HG02571 (cell line): ENCODE results near the gene IL12RB1.

Source experiments
- ATAC-seq: cut with Tn5 transposase; IDR thresholded peaks from one replicate; pipeline ENCODE4 v1.9.1; 2021; ENCODE audit warnings: mild to moderate bottlenecking, moderate library complexity; ENCODE audit not compliant: unreplicated experiment

Gene IL12RB1

DNA sequence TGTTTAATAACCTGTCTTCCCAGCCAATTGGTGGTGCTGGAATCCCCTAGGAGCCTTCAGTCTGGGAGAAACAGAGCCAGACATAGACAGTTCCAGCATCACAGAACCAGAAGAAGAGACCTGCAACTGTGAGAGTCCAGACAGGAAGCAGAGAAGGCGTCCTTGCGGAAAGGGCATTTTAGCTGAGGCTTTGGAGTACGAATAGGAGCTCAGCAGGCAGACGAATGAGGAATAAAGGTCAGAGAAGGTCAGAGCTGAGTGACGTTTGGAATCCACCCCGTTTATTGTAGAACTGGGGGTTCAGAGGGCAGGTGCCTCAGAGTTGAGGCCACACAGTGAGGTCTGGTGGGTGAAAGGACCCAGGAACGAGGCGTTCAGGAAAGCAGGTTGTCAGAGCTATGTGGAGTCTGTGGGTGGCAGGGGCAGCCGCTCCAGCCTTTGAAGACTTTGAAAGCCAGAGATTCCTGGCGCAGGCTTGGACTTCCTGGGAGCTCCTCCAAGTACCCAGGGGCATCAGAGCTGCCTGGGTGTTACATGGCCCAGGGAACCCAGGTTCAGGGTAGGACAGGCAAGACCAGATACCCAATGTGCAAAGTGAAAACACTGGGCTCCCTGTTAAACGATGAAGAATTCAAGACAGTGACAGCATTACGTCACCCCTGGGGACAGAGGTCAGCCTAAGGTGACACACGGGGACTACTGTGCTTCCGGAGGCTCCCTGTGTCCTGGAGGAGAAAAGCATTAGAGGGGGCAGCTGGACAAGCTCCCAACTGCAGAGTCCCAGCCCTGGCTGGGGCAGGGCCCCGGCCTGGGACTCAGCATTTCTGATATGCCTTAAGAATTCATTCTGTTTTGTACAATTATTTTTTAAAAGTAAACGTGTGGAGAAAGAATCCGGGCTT, 73.3 kb downstream of the IL12RB1 start:
- ATAC-seq, result no peak

DNA sequence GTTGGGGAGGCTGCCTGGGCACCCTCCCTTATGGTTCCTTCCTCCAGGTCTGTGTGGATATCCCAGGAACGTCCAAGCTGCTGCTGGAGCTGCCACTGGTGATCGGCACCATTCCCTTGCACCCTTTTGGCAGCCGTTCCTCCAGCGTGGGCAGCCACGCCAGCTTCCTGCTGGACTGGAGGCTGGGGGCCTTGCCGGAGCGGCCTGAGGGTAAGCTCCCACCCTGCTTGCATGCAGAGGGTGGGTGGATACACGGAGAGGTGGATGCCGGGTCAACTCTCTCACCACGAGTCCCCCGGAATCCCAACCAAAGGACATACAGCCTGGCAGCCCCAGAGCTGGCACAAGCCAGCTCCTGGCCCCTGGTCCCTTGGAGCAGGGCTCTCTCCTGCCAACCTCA, 76.6 kb downstream of the IL12RB1 start:
- no peak for ATAC-seq

DNA sequence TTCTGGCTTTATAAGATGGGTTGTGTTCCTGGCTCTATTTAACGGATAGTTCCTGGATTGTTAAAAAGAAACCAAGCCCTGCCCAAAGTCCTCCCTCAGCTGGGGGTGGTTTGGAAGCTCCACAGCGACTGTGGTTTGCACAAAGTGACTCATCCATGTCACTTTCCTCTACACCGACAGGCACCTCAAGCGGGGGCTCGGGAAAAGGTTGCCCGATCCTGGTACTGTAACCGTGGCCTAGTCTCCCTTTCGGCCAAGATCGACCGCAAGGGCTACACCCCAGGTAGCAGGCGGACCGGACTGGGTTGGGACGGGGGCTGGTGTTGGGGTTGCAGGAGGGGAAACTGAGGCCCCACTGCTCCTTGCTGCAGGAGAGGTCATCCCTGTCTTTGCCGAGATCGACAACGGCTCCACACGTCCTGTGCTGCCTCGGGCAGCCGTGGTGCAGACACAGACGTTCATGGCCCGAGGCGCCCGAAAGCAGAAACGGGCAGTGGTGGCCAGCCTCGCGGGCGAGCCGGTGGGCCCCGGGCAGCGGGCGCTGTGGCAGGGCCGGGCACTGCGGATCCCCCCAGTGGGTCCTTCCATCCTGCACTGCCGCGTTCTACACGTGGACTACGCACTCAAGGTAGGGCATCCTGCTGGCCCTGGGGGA, 77.2 kb downstream of the IL12RB1 start:
- no peak for ATAC-seq
